A549 (cell line): ENCODE data around the gene SLC36A1. TPM values are rescaled to one million over a fixed set of nuclear protein-coding genes. Genes with fewer than 3 reads are reported as not detected.
A peak's percentile ranks its signal among the peaks of the same experiment; 100 is the strongest.

ENCODE experiments used
- ATAC-seq, 2 experiments: fragments of 200-7000 bp in 1 of 2; fragments of >200 bp in 1 of 2; cut with Nextera tagmentation in 1 of 2; cut with Tn5 transposase in 1 of 2; 3 replicates each; pipeline versions ENCODE4 v1.8.0 to v1.9.1; 2018 to 2020; ENCODE audit warnings: mild to moderate bottlenecking in 1 of 2, moderate library complexity in 1 of 2
- CTCF ChIA-PET: fragments of 300-600 bp; sonication (Branson Sonifier 250); formaldehyde crosslinking; extraction: SDS; loops from one replicate; lab custom pipeline; 2021; ENCODE audit warnings: antibody characterized with exemption, inconsistent platforms; lab: Yijun Ruan, JAX
- POLR2A ChIA-PET: fragments of 350-600 bp; formaldehyde crosslinking; extraction: SDS; loops from one replicate; lab custom pipeline; 2021; ENCODE audit warnings: antibody characterized with exemption, inconsistent platforms; lab: Yijun Ruan, JAX
- DNase-seq, 2 experiments: peaks; one replicate each; pipeline versions ENCODE4 v3.0.0 to v3.0.0-alpha.2; 2011 to 2016; ENCODE audit warnings: low read depth in 1 of 2, low spot score in 1 of 2
- FAIRE-seq: peaks from 2 replicates; lab custom pipeline; 2011; peaks lifted over from hg19 to GRCh38; lab: Jason Lieb, UNC
- H3K27ac ChIP-seq, 2 experiments: fragments of >200 bp; sonication (Bioruptor Twin); formaldehyde crosslinking; 3 replicates each; pipeline ENCODE4 v1.5.1; 2016 to 2017
- H3K4me1 ChIP-seq: fragments of >200 bp; sonication (Bioruptor Twin); formaldehyde crosslinking; 3 replicates; pipeline ENCODE4 v1.6.1; 2016
- H3K4me2 ChIP-seq: fragments of >200 bp; sonication (Bioruptor Twin); formaldehyde crosslinking; 3 replicates; pipeline ENCODE4 v1.6.1; 2016
- H3K4me3 ChIP-seq: fragments of >200 bp; sonication (Bioruptor Twin); formaldehyde crosslinking; 3 replicates; pipeline ENCODE4 v1.5.1; 2016
- H3K9me3 ChIP-seq: fragments of >200 bp; sonication (Bioruptor Twin); formaldehyde crosslinking; 3 replicates; pipeline ENCODE4 v1.6.1; 2016
- CBX2 ChIP-seq: fragments of 200-600 bp; sonication (generic); IDR thresholded peaks from 2 replicates; pipeline ENCODE4 v1.6.1; 2016; ENCODE audit warnings: low read depth, mild to moderate bottlenecking, borderline replicate concordance
- EP300 ChIP-seq, 2 experiments: fragments of >200 bp; sonication (Bioruptor Twin); formaldehyde crosslinking; IDR thresholded peaks; 2 replicates in 1 of 2; 3 replicates in 1 of 2; pipeline ENCODE4 v1.6.1; 2016 to 2017
- ESRRA ChIP-seq: fragments of 150-350 bp; IDR thresholded peaks from 2 replicates; pipeline ENCODE4 v1.6.1; 2014; ENCODE audit warnings: mild to moderate bottlenecking, low read length, borderline replicate concordance
- HEYL ChIP-seq: fragments of 250-450 bp; sonication (Bioruptor Pico); IDR thresholded peaks from 2 replicates; pipeline ENCODE4 v1.8.0; 2021; ENCODE audit warnings: mild to moderate bottlenecking, moderate library complexity
- KDM1A ChIP-seq: fragments of 200-600 bp; sonication (generic); IDR thresholded peaks from 2 replicates; pipeline ENCODE4 v1.6.1; 2016; ENCODE audit warnings: low read depth, mild to moderate bottlenecking
- MAZ ChIP-seq: fragments of 150-350 bp; IDR thresholded peaks from 2 replicates; pipeline ENCODE4 v1.6.1; 2014; ENCODE audit warnings: antibody characterized with exemption, low read depth, low read length, borderline replicate concordance
- MYC ChIP-seq: IDR thresholded peaks from 2 replicates; pipeline ENCODE4 v1.6.1; 2012; ENCODE audit warnings: mild to moderate bottlenecking, inconsistent platforms, low read length, improper control_type of control experiment, borderline replicate concordance
- NFE2L2 ChIP-seq: fragments of 150-350 bp; conservative IDR thresholded peaks from 2 replicates; pipeline ENCODE4 v1.6.1; 2014; ENCODE audit warnings: low read length
- NR3C1 ChIP-seq: fragments of >200 bp; sonication (Bioruptor Twin); formaldehyde crosslinking; IDR thresholded peaks from 3 replicates; pipeline ENCODE4 v1.6.1; 2017
- POLR2AphosphoS2 ChIP-seq: conservative IDR thresholded peaks from 2 replicates; pipeline ENCODE4 v1.6.1; 2012; ENCODE audit warnings: low read length, improper control_type of control experiment, inconsistent platforms
- WGBS: methylation state at CpG from one replicate; pipeline ENCODE4 v1.1.6; 2017; ENCODE audit errors: missing lambda C conversion rate; 5-methylcytosine and 5-hydroxymethylcytosine counted together
- polyA plus RNA-seq, 4 experiments: library from polyadenylated mRNA; depleted of rRNA in 3 of 4; stranded (reverse); fragments of >200 nt; fragmentation: RNase III in 1 of 4; extraction: RNeasy Plus Mini Kit Qiagen cat#74134 plus additional on column Dnase treatment in 1 of 4; gene quantifications; 2 replicates in 3 of 4; 3 replicates in 1 of 4; pipeline ENCODE4 v1.2.3, GENCODE V29; 2011 to 2017
- TF ChIP-seq, protein P1 (sequence below): IDR thresholded peaks from 2 replicates; pipeline ENCODE4 v1.6.1; 2012
- TF ChIP-seq, protein P2 (sequence below): IDR thresholded peaks from 2 replicates; pipeline ENCODE4 v1.6.1; 2012; ENCODE audit warnings: low read depth, borderline replicate concordance
- TF ChIP-seq, protein P3 (sequence below): fragments of 200-600 bp; sonication (generic); IDR thresholded peaks from 2 replicates; pipeline ENCODE4 v1.6.1; 2016; ENCODE audit warnings: antibody characterized with exemption, mild to moderate bottlenecking, moderate library complexity
- TF ChIP-seq, protein P4 (sequence below): fragments of >200 bp; sonication (Bioruptor Twin); formaldehyde crosslinking; IDR thresholded peaks from 3 replicates; pipeline ENCODE4 v1.5.1; 2016

SLC36A1 gene
- polyA plus RNA-seq, 2 of the 4 experiments (the other 2 are of a cell fraction) = 7.4 to 10.8 TPM

DNA sequence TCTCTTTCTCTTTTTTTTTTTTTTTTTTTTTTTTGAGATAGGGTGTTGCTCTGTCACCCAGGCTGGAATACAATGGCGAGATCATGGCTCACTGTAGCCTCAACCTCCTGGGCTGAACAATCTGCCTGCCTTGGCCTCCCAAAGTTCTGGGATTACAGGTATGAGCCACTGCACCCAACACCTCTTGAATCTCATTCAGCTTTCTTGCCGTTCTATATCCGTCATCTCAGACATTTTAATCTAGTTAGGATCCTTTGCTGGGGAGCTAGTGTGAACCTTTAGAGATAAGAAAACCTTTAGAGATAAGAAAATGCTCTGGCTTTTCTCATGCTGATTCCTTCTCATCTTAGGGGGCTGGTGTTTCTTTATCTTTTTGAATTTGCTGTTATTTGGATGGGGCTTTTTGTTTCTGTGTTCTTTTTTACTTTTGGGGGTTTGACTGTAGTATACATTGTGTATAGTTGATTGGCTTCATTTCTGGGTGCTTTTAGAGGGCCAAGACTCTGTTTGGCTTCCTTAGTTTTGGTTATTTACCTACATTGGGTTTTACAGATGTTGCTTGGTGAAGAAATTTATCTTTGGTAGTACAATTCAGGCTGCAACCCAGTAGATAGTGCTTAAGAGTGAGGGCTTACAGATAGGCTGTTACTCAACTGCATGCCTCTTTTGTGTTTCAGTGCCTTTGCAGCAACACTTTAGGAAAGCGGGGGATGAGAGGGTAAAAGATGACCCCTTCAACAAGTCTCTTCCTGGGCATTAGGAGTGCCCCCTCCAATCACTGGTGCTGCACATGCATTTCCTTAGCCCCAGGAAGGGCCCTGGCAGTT, 41.9 kb upstream of the SLC36A1 start:
- ATAC-seq (no peak), DNase-seq (no peak), FAIRE-seq (no peak)
- Histone ChIP-seq H3K4me2 (no peak overlapping the region), H3K4me1 (no peaks in the 10 kb centered on the region), H3K9me3 (no peaks in the 10 kb centered on the region; the same call in 2 of the 3 replicates), H3K27ac (no peak overlapping the region), H3K4me3 (no peak overlapping the region)
- CTCF ChIA-PET = interaction anchor here (0.6 to 2.5 kb wide), 6 partner anchors 9 to 403 kb away, joined by 3 to 7 read pairs (median 4); no protein-coding TSS in a partner anchor
- POLR2A ChIA-PET = no interaction called here
- TF ChIP-seq ESRRA (no peak), EP300 (IDR thresholded peaks at IDR 0.05) (no peak), NFE2L2 (no peak), MAZ (no peak), MYC (no peak), NR3C1 (no peak), HEYL (CRISPR knock-in tag) (no peak), KDM1A (no peak)
- TF ChIP-seq, protein P1, sequence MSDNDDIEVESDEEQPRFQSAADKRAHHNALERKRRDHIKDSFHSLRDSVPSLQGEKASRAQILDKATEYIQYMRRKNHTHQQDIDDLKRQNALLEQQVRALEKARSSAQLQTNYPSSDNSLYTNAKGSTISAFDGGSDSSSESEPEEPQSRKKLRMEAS = no peak
- TF ChIP-seq, protein P2, sequence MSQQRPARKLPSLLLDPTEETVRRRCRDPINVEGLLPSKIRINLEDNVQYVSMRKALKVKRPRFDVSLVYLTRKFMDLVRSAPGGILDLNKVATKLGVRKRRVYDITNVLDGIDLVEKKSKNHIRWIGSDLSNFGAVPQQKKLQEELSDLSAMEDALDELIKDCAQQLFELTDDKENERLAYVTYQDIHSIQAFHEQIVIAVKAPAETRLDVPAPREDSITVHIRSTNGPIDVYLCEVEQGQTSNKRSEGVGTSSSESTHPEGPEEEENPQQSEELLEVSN = no peak
- 26% methylated on average over 4 of the region's 4 CpGs for WGBS

DNA sequence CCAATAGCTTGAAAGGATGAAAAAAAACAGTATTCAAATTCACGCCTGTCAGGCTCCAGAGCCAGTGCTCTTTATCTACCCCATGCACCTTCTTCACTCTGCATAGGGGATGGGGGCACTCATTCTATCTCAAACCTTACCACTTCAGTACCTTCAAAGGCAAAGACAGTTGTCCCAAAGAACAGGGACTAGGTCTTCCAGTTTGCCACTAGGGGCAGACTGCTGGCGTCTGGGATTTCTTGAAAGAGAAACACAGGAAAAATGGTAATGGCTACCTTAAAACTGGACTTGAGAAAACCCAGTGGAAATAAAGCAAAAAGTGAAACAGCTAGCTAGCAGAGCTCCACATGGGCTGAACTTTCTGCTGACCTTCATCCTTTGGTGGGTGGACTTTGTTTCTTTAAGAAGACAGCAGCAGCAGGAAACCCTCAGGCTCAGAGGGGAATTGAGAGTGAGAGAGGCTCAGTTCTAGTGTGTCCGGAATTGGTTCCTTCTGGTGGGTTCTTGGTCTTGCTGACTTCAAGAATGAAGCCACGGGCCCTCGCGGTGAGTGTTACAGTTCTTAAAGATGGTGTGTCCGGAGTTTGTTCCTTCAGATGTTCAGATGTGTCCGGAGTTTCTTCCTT, 41.0 kb upstream of the SLC36A1 start:
- POLR2A ChIA-PET = no interaction called here
- ATAC-seq = peak; percentile 76 to 89; a peak in 5 of 6 replicates
- CTCF ChIA-PET = interaction anchor here (0.6 to 2.5 kb wide), 7 partner anchors 10 to 404 kb away, joined by 3 to 7 read pairs (median 3); no protein-coding TSS in a partner anchor
- 34% methylated on average over 8 of the region's 8 CpGs for WGBS
- no peak for FAIRE-seq
- H3K4me1 ChIP-seq = no peaks in the 10 kb centered on the region
- peaks cover under 1% of the 10 kb centered on the region; the same call in 1 of the 3 replicates for H3K9me3 ChIP-seq
- peak overlapping the region; percentile 47; the same call in 2 of the 3 replicates for H3K4me2 ChIP-seq
- H3K27ac ChIP-seq = no peak overlapping the region
- no peak overlapping the region for H3K4me3 ChIP-seq
- DNase-seq = peak; percentile 41 to 48
- TF ChIP-seq, protein P3, sequence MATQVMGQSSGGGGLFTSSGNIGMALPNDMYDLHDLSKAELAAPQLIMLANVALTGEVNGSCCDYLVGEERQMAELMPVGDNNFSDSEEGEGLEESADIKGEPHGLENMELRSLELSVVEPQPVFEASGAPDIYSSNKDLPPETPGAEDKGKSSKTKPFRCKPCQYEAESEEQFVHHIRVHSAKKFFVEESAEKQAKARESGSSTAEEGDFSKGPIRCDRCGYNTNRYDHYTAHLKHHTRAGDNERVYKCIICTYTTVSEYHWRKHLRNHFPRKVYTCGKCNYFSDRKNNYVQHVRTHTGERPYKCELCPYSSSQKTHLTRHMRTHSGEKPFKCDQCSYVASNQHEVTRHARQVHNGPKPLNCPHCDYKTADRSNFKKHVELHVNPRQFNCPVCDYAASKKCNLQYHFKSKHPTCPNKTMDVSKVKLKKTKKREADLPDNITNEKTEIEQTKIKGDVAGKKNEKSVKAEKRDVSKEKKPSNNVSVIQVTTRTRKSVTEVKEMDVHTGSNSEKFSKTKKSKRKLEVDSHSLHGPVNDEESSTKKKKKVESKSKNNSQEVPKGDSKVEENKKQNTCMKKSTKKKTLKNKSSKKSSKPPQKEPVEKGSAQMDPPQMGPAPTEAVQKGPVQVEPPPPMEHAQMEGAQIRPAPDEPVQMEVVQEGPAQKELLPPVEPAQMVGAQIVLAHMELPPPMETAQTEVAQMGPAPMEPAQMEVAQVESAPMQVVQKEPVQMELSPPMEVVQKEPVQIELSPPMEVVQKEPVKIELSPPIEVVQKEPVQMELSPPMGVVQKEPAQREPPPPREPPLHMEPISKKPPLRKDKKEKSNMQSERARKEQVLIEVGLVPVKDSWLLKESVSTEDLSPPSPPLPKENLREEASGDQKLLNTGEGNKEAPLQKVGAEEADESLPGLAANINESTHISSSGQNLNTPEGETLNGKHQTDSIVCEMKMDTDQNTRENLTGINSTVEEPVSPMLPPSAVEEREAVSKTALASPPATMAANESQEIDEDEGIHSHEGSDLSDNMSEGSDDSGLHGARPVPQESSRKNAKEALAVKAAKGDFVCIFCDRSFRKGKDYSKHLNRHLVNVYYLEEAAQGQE = no peak
- TF ChIP-seq CBX2 (no peak), POLR2AphosphoS2 (no peak)
- TF ChIP-seq, protein P4, sequence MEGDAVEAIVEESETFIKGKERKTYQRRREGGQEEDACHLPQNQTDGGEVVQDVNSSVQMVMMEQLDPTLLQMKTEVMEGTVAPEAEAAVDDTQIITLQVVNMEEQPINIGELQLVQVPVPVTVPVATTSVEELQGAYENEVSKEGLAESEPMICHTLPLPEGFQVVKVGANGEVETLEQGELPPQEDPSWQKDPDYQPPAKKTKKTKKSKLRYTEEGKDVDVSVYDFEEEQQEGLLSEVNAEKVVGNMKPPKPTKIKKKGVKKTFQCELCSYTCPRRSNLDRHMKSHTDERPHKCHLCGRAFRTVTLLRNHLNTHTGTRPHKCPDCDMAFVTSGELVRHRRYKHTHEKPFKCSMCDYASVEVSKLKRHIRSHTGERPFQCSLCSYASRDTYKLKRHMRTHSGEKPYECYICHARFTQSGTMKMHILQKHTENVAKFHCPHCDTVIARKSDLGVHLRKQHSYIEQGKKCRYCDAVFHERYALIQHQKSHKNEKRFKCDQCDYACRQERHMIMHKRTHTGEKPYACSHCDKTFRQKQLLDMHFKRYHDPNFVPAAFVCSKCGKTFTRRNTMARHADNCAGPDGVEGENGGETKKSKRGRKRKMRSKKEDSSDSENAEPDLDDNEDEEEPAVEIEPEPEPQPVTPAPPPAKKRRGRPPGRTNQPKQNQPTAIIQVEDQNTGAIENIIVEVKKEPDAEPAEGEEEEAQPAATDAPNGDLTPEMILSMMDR = peak; percentile 36
